CD14-positive monocyte (primary cell): ENCODE data around the gene CCDC97. TPM values are rescaled to one million over a fixed set of nuclear protein-coding genes. Genes with fewer than 3 reads are reported as not detected.
A peak's percentile ranks its signal among the peaks of the same experiment; 100 is the strongest.

Experiments
- DNase-seq, 3 donors: peaks; one replicate each; pipeline ENCODE4 v3.0.0-alpha.2; 2011 to 2022
- H2AFZ ChIP-seq: 2 replicates; pipeline ENCODE4 v1.6.0; 2012; ENCODE audit warnings: mild to moderate bottlenecking, low read depth, low read length, inconsistent platforms; ENCODE audit not compliant: insufficient read depth, poor library complexity, severe bottlenecking
- H3K27ac ChIP-seq, 2 donors: 1 replicate in 1 of 2; 2 replicates in 1 of 2; pipeline ENCODE4 v1.5.1; 2012 to 2013; ENCODE audit warnings: low read length in 2 of 2, control low read depth in 1 of 2, inconsistent platforms in 1 of 2, low read depth in 1 of 2, mild to moderate bottlenecking in 1 of 2
- H3K27me3 ChIP-seq, 2 donors: one replicate each; pipeline versions ENCODE4 v1.6.0 to v1.6.1; 2011 to 2013; ENCODE audit warnings: low read length in 2 of 2; ENCODE audit not compliant: control insufficient read depth in 2 of 2, insufficient read depth in 2 of 2
- H3K36me3 ChIP-seq, 2 donors: replicated peaks in 1 of 2; 1 replicate in 1 of 2; 2 replicates in 1 of 2; pipeline versions ENCODE4 v1.5.1 to v1.6.1; 2012 to 2013; ENCODE audit warnings: low read length in 2 of 2, control low read depth in 1 of 2, inconsistent platforms in 1 of 2, mild to moderate bottlenecking in 1 of 2; ENCODE audit not compliant: insufficient read depth in 2 of 2, control insufficient read depth in 1 of 2
- H3K4me1 ChIP-seq, 2 donors: 1 replicate in 1 of 2; 2 replicates in 1 of 2; pipeline versions ENCODE4 v1.5.1 to v1.6.1; 2012 to 2013; ENCODE audit warnings: low read length in 2 of 2, control low read depth in 1 of 2, inconsistent platforms in 1 of 2, mild to moderate bottlenecking in 1 of 2, moderate library complexity in 1 of 2; ENCODE audit not compliant: insufficient read depth in 2 of 2, control insufficient read depth in 1 of 2
- H3K4me2 ChIP-seq: replicated peaks from 2 replicates; pipeline ENCODE3; 2012; ENCODE audit warnings: low read length, moderate library complexity, mild to moderate bottlenecking; ENCODE audit not compliant: poor library complexity, severe bottlenecking; ENCODE audit errors: extremely low read depth
- H3K4me3 ChIP-seq, 3 experiments: fragments of 200-600 bp in 1 of 3; sonication (generic) in 1 of 3; replicated peaks in 1 of 3; 1 replicate in 2 of 3; 2 replicates in 1 of 3; pipeline ENCODE4 v1.5.1; 2011 to 2013; ENCODE audit warnings: low read length in 3 of 3, mild to moderate bottlenecking in 3 of 3, control low read depth in 2 of 3, low read depth in 2 of 3, inconsistent platforms in 1 of 3, moderate library complexity in 1 of 3
- H3K79me2 ChIP-seq: 2 replicates; pipeline ENCODE4 v1.6.0; 2012; ENCODE audit warnings: mild to moderate bottlenecking, control low read depth, inconsistent platforms, low read length, moderate library complexity; ENCODE audit not compliant: insufficient read depth
- H3K9ac ChIP-seq: 2 replicates; pipeline ENCODE4 v1.6.0; 2017; ENCODE audit warnings: low read length, mild to moderate bottlenecking; ENCODE audit not compliant: insufficient read depth, poor library complexity, severe bottlenecking
- H3K9me3 ChIP-seq, 2 donors: replicated peaks in 1 of 2; 1 replicate in 1 of 2; 2 replicates in 1 of 2; pipeline versions ENCODE4 v1.5.1 to v1.6.1; 2012 to 2013; ENCODE audit warnings: low read length in 2 of 2, control low read depth in 1 of 2; ENCODE audit not compliant: control insufficient read depth in 1 of 2, insufficient read depth in 1 of 2
- H4K20me1 ChIP-seq: 2 replicates; pipeline ENCODE4 v1.6.0; 2012; ENCODE audit warnings: mild to moderate bottlenecking, low read length, control low read depth, moderate library complexity; ENCODE audit not compliant: insufficient read depth
- H3K27ac Mint-ChIP-seq, 7 donors: one replicate each; pipeline ENCODE4 v1.8.0; 2020; ENCODE audit warnings: mild to moderate bottlenecking in 7 of 7, mixed read lengths in 7 of 7, moderate library complexity in 6 of 7, inconsistent platforms in 2 of 7
- H3K27me3 Mint-ChIP-seq, 3 donors: one replicate each; pipeline ENCODE4 v1.8.0; 2021 to 2022; ENCODE audit warnings: low read depth in 3 of 3, mild to moderate bottlenecking in 3 of 3, mixed read lengths in 3 of 3, moderate library complexity in 3 of 3, inconsistent platforms in 1 of 3
- H3K36me3 Mint-ChIP-seq, 2 donors: one replicate each; pipeline ENCODE4 v1.8.0; 2020; ENCODE audit warnings: mixed read lengths in 2 of 2, inconsistent platforms in 1 of 2, mild to moderate bottlenecking in 1 of 2
- H3K4me1 Mint-ChIP-seq: one replicate; pipeline ENCODE4 v1.8.0; 2020; ENCODE audit warnings: mild to moderate bottlenecking, mixed read lengths
- H3K4me3 Mint-ChIP-seq, 2 donors: one replicate each; pipeline ENCODE4 v1.8.0; 2020; ENCODE audit warnings: mild to moderate bottlenecking in 2 of 2, mixed read lengths in 2 of 2, moderate library complexity in 1 of 2
- H3K9me3 Mint-ChIP-seq, 7 donors: one replicate each; pipeline ENCODE4 v1.8.0; 2020 to 2022; ENCODE audit warnings: mixed read lengths in 7 of 7, mild to moderate bottlenecking in 6 of 7, moderate library complexity in 6 of 7, inconsistent platforms in 2 of 7
- WGBS: methylation state at CpG from one replicate; pipeline ENCODE4 v1.1.5; 2013; ENCODE audit warnings: missing lambda C conversion rate; ENCODE audit not compliant: insufficient coverage; 5-methylcytosine and 5-hydroxymethylcytosine counted together
- intact Hi-C, 2 donors: fragments of 100-400 bp; cut with micrococcal nuclease; formaldehyde crosslinking; loops; one replicate each; pipeline versions ENCODE4 v1.15.0 to v1.15.1; 2023
- polyA plus RNA-seq, 3 donors: library from polyadenylated mRNA; depleted of rRNA in 1 of 3; unstranded in 2 of 3; stranded (reverse) in 1 of 3; fragments of 300-500 nt in 2 of 3; fragments of >200 nt in 1 of 3; fragmentation: Illumina TruSeq in 2 of 3; gene quantifications; 1 replicate in 2 of 3; 2 replicates in 1 of 3; pipeline ENCODE4 v1.2.3, GENCODE V29; 2012 to 2021
- TF ChIP-seq, protein P1 (sequence below): fragments of 200-600 bp; IDR thresholded peaks from one replicate; pipeline ENCODE4 v1.8.0; 2022; ENCODE audit warnings: antibody characterized with exemption, mild to moderate bottlenecking

Gene CCDC97
- polyA plus RNA-seq, 3 donors, result 6.1 to 13.0 (median 8.8) TPM

DNA sequence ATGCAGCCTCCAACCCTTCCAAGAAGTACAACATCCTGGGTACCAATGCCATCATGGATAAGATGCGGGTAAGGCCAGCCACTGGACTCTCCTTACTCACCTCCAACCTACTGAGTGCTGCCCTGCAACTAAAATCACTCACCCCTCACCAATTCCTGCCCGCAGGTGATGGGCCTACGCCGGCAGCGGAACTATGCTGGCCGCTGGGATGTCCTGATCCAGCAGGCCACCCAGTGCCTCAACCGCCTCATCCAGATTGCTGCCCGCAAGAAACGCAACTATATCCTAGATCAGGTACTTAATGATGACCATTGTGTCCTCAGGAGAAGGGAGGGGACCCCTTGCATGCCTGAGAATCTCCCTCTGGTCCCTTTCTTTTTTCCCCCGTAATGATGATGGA lies 15.6 kb upstream of the CCDC97 start:
- H3K4me3 Mint-ChIP-seq, result no peak overlapping the region
- Histone ChIP-seq H3K4me3 (no peak overlapping the region), H3K9me3 (no peaks in the 10 kb centered on the region), H3K27me3 (no peaks in the 10 kb centered on the region), H3K9ac (no peak overlapping the region), H3K4me2 (no peak overlapping the region), H3K36me3 (peaks cover 96 to 100% of the 10 kb centered on the region in 2 donors), H2AFZ (no peak overlapping the region), H4K20me1 (peaks cover 95% of the 10 kb centered on the region), H3K27ac (no peak overlapping the region), H3K79me2 (peaks cover 49% of the 10 kb centered on the region), H3K4me1 (peaks cover 0 to 13% of the 10 kb centered on the region in 2 donors)
- intact Hi-C loops, result no loop called here
- DNase-seq, result no peak
- H3K36me3 Mint-ChIP-seq, result peaks cover 94 to 98% of the 10 kb centered on the region in 2 donors
- TF ChIP-seq, protein P1, sequence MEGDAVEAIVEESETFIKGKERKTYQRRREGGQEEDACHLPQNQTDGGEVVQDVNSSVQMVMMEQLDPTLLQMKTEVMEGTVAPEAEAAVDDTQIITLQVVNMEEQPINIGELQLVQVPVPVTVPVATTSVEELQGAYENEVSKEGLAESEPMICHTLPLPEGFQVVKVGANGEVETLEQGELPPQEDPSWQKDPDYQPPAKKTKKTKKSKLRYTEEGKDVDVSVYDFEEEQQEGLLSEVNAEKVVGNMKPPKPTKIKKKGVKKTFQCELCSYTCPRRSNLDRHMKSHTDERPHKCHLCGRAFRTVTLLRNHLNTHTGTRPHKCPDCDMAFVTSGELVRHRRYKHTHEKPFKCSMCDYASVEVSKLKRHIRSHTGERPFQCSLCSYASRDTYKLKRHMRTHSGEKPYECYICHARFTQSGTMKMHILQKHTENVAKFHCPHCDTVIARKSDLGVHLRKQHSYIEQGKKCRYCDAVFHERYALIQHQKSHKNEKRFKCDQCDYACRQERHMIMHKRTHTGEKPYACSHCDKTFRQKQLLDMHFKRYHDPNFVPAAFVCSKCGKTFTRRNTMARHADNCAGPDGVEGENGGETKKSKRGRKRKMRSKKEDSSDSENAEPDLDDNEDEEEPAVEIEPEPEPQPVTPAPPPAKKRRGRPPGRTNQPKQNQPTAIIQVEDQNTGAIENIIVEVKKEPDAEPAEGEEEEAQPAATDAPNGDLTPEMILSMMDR, result no peak
- peak overlapping the region in 5 of 7 donors; percentile 14 to 79 (median 28) for H3K27ac Mint-ChIP-seq
- 95% methylated on average over 8 of the region's 10 CpGs for WGBS
- no peaks in the 10 kb centered on the region for H3K27me3 Mint-ChIP-seq
- no peaks in the 10 kb centered on the region for H3K9me3 Mint-ChIP-seq
- H3K4me1 Mint-ChIP-seq, result peaks cover 21% of the 10 kb centered on the region

DNA sequence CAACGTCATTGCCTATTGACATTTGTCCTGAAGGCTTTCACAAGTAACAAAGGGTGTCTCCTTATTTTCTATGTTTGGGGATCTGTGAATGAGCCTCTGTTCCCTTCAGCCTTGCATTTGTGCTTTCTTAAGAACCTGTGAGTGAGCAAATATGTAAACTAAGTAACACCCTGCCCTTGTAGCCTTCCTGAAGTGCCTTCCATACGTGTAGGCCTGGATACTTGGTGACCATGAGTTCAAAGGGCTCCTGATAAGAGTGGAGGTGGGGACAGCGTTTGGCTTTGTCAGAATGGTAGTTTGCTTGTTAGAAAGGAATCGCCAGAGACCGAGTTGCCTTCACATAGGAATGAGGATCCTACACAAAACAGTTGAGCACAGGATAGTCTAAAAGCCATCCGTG lies 14.5 kb upstream of the CCDC97 start:
- intact Hi-C loops, result no loop called here
- 100% methylated on average over 3 of the region's 6 CpGs for WGBS
- no peak overlapping the region for H3K9ac ChIP-seq
- H3K27ac ChIP-seq, result peak overlapping the region in 1 of 2 donors; percentile 77
- no peaks in the 10 kb centered on the region for H3K27me3 ChIP-seq
- H2AFZ ChIP-seq, result no peak overlapping the region
- H3K79me2 ChIP-seq, result peaks cover 58% of the 10 kb centered on the region
- Mint-ChIP-seq H3K9me3 (no peaks in the 10 kb centered on the region), H3K27me3 (no peaks in the 10 kb centered on the region), H3K4me3 (no peak overlapping the region), H3K27ac (peak overlapping the region in 2 of 7 donors; percentile 81 to 87), H3K36me3 (peaks cover 95 to 98% of the 10 kb centered on the region in 2 donors), H3K4me1 (peaks cover 23% of the 10 kb centered on the region)
- no peaks in the 10 kb centered on the region for H3K9me3 ChIP-seq
- no peak overlapping the region for H3K4me2 ChIP-seq
- H3K4me3 ChIP-seq, result no peak overlapping the region
- DNase-seq, result no peak
- TF ChIP-seq, protein P1, result no peak
- H4K20me1 ChIP-seq, result peaks cover 95% of the 10 kb centered on the region
- H3K4me1 ChIP-seq, result peaks cover 0 to 13% of the 10 kb centered on the region in 2 donors
- peaks cover 97 to 100% of the 10 kb centered on the region in 2 donors for H3K36me3 ChIP-seq
